Stimulated activated naive CD8-positive, alpha-beta T cell treated with anti-CD3 and anti-CD28 coated beads, Interleukin-15, Interleukin-2, amounts not matched to agents 100 U/mL and 50 U/mL, for 24 hours (primary cell): Measurements from ENCODE around the gene IQCC.
A peak's percentile ranks its signal among the peaks of the same experiment; 100 is the strongest.

Experiments used
- ATAC-seq: fragments of 150-1000 bp; cut with Tn5 transposase; one replicate; pipeline ENCODE4 v1.10.0; 2021
- DNase-seq: peaks from one replicate; pipeline ENCODE4 v3.0.0; 2021

IQCC gene

DNA sequence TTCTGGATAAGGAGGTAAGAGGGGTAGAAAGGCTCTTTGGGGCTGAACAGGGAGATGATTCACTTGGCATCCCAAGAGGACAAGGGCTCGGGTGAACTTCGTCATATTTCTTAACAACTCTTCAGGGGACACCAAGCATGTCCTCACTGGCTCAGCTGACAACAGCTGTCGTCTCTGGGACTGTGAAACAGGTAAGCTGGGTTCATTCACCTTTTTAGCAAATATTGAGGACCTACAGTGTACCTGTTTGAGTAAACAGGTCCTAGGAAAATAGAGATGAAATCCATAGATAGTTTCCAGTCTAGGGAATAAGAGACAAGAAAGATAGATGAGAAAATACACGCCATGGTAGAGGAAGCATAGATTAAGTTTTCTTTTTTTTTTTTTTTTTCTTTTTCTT, 18.8 kb downstream of the IQCC start:
- no peak for ATAC-seq
- DNase-seq: no peak

- DNase-seq: no peak
- ATAC-seq: no peak
Observed at GRCh38 chr1:32228771-32229170, 23.3 kb downstream of the IQCC start.

DNA sequence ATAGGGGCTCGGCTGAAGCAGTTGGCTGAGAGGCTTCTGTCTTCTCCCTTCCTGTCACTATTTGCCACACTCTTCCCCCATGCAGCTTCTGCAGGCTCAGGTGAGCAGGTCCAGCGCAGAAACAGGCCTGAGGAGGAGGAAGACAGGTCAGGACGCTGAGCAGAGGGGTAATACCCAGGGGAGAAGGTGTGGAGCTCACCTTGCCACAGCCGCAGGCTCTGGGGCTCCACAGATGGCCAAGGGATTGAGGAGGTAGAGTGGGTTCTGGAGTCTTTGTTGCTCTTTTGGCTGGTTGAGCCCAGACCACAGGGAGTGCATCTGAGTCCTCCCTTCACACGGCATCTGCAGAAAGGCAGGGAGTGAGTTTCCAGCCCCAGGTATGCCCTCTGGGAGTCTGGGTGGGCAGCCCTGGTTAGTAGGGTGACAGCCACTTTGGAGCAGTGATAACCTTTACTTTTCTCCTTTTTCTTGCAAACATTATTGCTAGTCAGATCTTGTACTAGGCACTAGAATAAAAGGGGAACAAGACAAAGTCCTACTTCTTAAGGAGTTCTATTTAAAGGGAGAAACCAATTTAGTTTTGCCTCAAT, 26.5 kb downstream of the IQCC start:
- ATAC-seq: no peak
- no peak for DNase-seq

DNA sequence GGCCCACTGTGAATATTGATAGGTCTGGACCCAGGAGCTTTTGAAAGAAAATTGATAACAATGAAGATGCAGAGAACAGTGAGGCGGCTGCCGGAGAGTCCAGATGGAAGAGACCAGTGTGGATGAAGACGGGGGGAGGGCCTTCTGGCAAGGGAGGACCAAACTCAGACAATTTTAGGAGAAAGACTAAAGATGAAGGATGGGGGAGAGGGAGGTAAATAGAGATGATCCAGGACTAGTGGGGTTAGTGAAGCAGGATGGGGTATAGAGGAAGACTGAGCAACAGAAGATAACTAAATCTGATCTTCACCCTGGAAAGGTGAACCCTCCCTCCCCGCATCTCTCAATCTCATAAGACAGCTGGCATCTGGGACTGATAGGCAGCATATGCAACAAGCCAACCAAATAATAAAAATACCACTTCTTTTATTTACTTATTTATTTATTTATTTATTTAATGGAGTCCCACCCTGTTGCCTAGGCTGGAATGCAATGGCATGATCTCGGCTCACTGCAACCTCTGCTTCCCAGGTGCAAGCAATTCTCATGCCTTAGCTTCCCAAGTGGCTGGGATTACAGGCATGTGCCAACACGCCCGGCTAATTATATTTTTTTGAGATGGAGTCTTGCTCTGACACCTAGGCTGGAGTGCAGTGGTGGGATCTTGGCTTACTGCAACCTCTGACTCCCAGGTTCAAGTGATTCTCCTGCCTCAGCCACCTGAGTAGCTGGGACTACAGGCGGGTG, 27.3 kb downstream of the IQCC start:
- no peak for DNase-seq

DNA sequence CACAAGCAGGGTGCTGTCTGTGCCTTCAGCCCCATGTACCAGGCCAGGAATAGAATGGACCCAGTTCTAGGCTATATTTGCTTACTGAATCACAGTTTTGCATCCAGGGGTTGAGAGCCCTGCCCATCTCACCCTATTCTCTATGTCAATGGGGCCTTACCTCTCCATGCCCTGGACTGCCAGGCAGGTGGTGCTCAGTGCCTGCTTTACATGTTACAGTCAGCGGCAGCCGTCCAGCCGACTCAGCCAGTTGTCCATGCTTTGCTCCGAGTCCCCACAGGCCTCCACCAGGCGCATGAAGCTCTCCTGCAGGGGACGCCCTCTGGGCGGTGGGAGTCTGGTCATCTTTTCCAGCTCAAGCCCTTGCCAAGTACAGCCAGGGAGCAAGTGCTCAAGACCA, 29.3 kb downstream of the IQCC start:
- no peak for DNase-seq

More for the DNA sequence above, 27.3 kb downstream of the IQCC start:
- ATAC-seq: no peak

GRCh38 chr1:32239337-32239736, 33.9 kb downstream of the IQCC start:
- ATAC-seq (no peak), DNase-seq (no peak)

More for the DNA sequence above, 29.3 kb downstream of the IQCC start:
- ATAC-seq: no peak

DNA sequence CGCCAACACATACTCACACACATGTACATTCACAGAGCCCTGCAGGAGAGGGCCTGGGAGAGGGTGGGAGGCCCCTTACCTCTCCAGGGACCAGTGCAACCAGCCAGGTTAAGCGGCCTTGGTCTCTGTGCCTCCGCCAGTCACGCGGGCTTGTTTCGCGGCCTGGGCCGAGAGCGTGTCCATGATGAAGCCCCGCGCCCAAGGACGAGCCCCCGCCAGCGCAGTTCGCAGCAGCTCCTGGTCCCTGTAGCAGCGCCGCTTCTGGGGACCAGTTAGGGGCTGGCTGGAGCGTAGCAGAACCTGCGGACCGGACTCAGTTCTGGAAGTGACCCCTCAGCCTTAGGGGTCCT, 34.3 kb downstream of the IQCC start:
- DNase-seq (no peak), ATAC-seq (no peak)

DNA sequence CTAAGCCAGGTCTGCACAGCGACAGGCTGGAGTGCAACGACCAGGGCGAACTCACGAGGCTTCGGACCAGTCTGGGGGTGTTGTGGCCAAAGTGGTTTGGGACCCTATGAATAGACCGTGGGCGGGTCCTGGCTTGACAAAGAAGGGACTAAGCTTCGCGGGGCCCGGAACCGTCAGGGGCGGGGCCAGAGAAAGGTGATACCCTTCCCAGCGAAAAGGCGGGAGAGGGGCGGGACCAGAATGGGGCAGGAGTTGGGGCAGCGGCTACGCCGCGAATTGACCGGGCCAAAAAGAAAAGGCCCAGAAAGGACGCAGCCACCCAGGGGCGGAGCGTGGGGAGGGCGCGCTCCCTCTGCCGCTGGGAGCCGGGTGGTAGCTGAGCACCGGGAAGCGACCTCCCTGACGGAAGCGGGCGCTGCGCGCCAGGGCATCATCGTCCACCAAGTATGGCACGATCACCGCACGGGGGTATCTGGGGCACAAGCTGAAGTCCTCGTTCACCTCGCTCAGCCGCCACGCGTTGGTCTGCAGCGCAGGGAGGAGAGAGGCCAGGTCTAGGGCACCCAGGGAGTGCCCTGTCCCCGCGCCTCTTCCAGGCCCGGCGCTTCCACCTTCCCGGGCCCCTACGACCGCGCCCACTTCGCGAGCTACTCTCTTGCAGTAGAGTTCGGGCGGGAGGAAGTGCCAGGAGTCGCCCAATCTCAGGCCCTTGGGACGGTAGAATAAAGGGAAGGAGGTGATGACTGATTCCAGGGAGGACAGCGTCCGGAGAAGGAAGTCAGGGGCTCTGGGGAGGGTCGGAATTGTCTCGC, 34.9 kb downstream of the IQCC start:
- ATAC-seq (peak; percentile 71), DNase-seq (peak; percentile 65)

GRCh38 chr1:32241001-32241763, 35.7 kb downstream of the IQCC start:
- DNase-seq (peak; percentile 57), ATAC-seq (peak; percentile 71)

GRCh38 chr1:32242341-32242851, 36.9 kb downstream of the IQCC start:
- ATAC-seq: no peak
- DNase-seq: no peak

GRCh38 chr1:32246888-32247273, 41.4 kb downstream of the IQCC start, which contains the start of gene FAM167B:
Gene FAM167B, plus strand, starts transcription at chr1:32247222. Its CDS starts 200 bp downstream, at chr1:32247422.
- DNase-seq: no peak
- ATAC-seq: no peak

GRCh38 chr1:32247452-32247851, 42.0 kb downstream of the IQCC start:
- DNase-seq (no peak), ATAC-seq (no peak)

- ATAC-seq: peak; percentile 23
- DNase-seq: peak; percentile 93
Observed at GRCh38 chr1:32247983-32248889, 42.8 kb downstream of the IQCC start.

DNA sequence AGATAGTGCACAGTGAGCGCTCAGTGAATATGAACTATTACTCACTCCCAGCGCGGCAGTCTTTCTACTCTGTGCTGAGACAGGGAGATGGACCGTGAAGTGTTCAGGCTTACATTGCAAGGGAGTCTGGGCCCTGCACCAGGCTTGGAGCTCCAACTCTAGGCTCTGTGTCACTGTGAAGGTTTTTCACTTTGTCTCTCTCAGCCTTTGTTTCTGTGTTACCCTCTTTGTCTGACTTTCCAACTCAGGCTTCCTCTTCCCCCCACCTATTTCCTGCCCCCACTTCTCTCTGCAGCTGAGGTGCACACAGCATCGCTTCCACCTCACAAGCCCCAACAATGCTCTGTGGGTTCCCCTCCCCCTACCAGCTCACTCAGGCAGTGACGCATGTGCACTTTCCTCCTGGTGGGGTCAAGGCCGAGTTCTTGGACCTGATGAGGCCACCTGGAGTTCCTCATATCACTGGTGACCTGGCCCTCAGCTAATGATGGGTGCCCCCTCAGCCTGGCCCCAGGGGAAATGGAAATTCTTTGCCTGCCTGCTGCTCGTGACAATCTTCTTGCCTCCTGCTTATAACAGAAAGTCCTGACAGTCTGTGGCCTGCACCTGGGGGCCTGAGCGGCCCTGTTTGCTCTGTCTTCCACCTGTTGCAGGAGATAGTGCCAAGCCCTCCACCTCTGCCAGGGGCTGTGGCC, 44.5 kb downstream of the IQCC start:
- ATAC-seq: peak; percentile 72

GRCh38 chr1:32250893-32251716, 45.6 kb downstream of the IQCC start, which contains the start of gene LCK:
Gene LCK, plus strand, starts transcription at chr1:32251265. Its CDS starts 23,065 bp downstream, at chr1:32274330.
- ATAC-seq: peak; percentile 48
- DNase-seq: peak; percentile 83

More for the DNA sequence above, 44.5 kb downstream of the IQCC start:
- peak; percentile 85 for DNase-seq

- DNase-seq (no peak), ATAC-seq (no peak)
Observed at GRCh38 chr1:32255072-32256071, 49.9 kb downstream of the IQCC start.

GRCh38 chr1:32256473-32257226, 51.2 kb downstream of the IQCC start:
- ATAC-seq: peak; percentile 17
- DNase-seq: no peak
